Liver (tissue), 3 donors: ENCODE results near the gene POLA1.

Source experiments
- CTCF ChIP-seq: fragments of 150-350 bp; IDR thresholded peaks from 2 replicates; pipeline ENCODE4 v1.5.1; 2017; ENCODE audit warnings: improper control_type of control experiment, low read depth, low read length; ENCODE audit not compliant: missing input control
- JUND ChIP-seq, 2 donors: IDR thresholded peaks; 2 replicates each; pipeline ENCODE4 v1.6.1; 2016; ENCODE audit warnings: antibody characterized with exemption in 2 of 2
- NR2F2 ChIP-seq: IDR thresholded peaks from 2 replicates; pipeline ENCODE4 v1.6.1; 2016; ENCODE audit warnings: antibody characterized with exemption
- RAD21 ChIP-seq, 2 donors: IDR thresholded peaks; 2 replicates each; pipeline ENCODE4 v1.6.1; 2016; ENCODE audit warnings: antibody characterized with exemption in 2 of 2, mild to moderate bottlenecking in 2 of 2
- SP1 ChIP-seq: IDR thresholded peaks from 2 replicates; pipeline ENCODE4 v1.6.1; 2018; ENCODE audit warnings: antibody characterized with exemption, mild to moderate bottlenecking
- YY1 ChIP-seq: IDR thresholded peaks from 2 replicates; pipeline ENCODE4 v1.6.1; 2016; ENCODE audit warnings: antibody characterized with exemption, mild to moderate bottlenecking
- TF ChIP-seq, protein P1 (sequence below): IDR thresholded peaks from 2 replicates; pipeline ENCODE4 v1.6.1; 2016; ENCODE audit warnings: antibody characterized with exemption, mild to moderate bottlenecking
- TF ChIP-seq, protein P2 (sequence below): IDR thresholded peaks from 2 replicates; pipeline ENCODE4 v1.6.1; 2016; ENCODE audit warnings: antibody characterized with exemption
- donor health status: healthy.
- donor health status: healthy.

DNA sequence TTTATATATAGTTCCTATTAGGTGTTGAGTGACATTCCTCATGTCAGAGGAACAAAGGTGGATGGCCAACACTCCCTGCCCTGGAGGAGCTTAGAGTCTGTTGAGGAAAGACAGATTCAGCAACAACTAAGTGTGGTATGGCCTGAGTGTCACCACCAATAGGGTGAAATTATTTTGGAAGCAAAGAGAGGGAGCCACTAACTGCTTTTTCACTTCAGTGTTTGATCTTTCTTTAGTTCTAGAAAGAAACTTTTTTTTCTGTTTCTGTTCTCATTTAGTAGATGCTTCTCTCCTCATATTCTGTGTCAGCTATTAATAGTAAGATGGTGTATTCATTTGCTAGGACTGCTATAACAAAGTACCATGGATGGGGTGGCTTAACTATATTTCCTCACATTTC is 240.6 kb downstream of the POLA1 start:
- TF ChIP-seq CTCF (no peak), SP1 (no peak), NR2F2 (no peak), JUND (IDR thresholded peaks at IDR 0.05) (no peak), YY1 (no peak), RAD21 (IDR thresholded peaks at IDR 0.05) (no peak)
- TF ChIP-seq, protein P1, sequence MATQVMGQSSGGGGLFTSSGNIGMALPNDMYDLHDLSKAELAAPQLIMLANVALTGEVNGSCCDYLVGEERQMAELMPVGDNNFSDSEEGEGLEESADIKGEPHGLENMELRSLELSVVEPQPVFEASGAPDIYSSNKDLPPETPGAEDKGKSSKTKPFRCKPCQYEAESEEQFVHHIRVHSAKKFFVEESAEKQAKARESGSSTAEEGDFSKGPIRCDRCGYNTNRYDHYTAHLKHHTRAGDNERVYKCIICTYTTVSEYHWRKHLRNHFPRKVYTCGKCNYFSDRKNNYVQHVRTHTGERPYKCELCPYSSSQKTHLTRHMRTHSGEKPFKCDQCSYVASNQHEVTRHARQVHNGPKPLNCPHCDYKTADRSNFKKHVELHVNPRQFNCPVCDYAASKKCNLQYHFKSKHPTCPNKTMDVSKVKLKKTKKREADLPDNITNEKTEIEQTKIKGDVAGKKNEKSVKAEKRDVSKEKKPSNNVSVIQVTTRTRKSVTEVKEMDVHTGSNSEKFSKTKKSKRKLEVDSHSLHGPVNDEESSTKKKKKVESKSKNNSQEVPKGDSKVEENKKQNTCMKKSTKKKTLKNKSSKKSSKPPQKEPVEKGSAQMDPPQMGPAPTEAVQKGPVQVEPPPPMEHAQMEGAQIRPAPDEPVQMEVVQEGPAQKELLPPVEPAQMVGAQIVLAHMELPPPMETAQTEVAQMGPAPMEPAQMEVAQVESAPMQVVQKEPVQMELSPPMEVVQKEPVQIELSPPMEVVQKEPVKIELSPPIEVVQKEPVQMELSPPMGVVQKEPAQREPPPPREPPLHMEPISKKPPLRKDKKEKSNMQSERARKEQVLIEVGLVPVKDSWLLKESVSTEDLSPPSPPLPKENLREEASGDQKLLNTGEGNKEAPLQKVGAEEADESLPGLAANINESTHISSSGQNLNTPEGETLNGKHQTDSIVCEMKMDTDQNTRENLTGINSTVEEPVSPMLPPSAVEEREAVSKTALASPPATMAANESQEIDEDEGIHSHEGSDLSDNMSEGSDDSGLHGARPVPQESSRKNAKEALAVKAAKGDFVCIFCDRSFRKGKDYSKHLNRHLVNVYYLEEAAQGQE: no peak
- TF ChIP-seq, protein P2, sequence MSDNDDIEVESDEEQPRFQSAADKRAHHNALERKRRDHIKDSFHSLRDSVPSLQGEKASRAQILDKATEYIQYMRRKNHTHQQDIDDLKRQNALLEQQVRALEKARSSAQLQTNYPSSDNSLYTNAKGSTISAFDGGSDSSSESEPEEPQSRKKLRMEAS: no peak
